HG02885 (cell line): ENCODE results near the gene HARS1.
"Not testable (repeated sequence)": the region's sequence is repeated elsewhere in the genome, so short reads cannot be mapped to it uniquely, and the experiment has no call there.

Source experiments
- ATAC-seq: cut with Tn5 transposase; IDR thresholded peaks from one replicate; pipeline ENCODE4 v1.9.1; 2021; ENCODE audit warnings: mild to moderate bottlenecking; ENCODE audit not compliant: unreplicated experiment, poor library complexity

HARS1 gene

DNA sequence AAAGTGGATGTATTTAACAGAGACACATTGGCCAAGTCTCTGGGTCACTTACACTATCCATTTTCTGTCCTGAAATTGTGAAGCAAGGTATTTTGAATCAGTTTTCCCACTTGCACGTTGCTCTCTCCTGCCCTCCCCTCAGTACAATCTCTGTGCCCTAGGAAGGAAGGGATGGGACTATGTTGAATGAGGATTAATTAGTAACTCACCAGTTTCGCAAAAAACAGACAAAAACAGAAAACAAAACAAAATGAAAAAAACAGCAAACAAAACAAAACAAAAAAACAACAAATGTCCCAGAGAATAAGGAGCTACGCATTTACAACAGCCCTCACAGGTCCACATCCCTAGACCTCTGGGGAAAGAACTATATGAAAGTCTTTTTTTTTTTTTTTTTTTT, 57.1 kb downstream of the HARS1 start:
- ATAC-seq, result no peak

DNA sequence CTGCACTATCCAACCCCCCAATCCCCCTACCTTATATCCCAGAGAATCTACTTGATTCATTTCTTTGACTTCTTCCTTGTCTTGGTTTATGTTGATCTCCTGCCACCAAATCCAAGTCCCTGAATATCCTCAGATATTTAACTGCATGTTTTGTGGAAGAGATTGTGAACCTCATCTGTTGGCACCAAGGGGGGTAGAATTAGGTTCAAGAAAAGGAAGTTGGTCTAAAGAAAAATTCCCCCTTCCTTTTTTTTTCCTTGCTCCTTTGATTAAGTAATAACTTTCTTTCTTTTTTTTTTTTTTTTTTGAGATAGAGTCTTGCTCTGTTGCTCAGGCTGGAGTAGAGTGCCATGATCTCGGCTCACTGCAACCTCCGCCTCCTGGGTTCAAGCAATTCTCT, 57.7 kb downstream of the HARS1 start:
- no peak for ATAC-seq

DNA sequence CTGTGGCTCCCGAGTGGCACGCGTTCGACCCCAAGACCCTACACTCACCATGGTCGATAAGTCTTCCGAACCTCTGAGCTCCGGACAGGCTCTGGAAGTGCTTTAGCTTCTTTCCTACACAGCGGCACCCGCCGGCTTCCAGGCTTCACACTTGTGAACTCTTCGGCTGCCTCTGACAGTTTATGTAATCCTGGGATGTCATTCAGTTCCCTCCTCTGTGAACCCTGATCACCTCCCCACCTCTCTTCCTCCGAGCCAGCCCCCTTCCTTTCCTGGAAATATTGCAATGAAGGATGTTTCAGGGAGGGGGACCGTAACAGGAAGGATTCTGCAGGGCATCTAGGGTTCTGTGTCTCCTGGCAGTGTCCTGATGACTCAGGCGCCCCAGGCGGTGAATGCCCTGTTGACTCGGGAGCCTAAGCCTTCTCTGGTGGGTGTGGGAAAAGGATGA, 58.1 kb downstream of the HARS1 start, which contains the start of gene CD14:
CD14 (minus strand) TSS at position 155 of the 451 bp plus-strand sequence; CDS start at position 51, 104 bp downstream.
- ATAC-seq, result peak; percentile 10

DNA sequence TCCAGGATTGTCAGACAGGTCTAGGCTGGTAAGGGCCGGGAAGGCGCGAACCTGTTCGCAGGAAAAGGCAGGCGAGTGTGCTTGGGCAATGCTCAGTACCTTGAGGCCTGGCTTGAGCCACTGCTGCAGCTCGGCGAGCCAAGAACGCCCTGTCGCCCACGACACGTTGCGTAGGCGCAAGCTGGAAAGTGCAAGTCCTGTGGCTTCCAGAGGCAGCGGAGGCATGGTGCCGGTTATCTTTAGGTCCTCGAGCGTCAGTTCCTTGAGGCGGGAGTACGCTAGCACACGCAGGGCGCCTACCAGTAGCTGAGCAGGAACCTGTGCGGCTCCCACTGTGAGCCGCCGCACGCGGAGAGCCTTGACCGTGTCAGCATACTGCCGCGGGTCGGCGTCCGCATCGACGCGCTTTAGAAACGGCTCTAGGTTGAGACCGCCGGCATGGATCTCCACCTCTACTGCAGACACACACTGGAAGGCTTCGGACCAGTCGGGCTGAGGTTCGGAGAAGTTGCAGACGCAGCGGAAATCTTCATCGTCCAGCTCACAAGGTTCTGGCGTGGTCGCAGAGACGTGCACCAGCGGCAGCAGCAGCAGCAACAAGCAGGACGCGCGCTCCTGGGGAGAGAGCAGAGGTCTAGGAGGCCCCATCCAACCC, 58.7 kb downstream of the HARS1 start:
- peak; percentile 64 for ATAC-seq

- ATAC-seq, result peak; percentile 50
Observed at GRCh38 chr5:140631831-140632365, 59.3 kb downstream of the HARS1 start.

- no peak for ATAC-seq
Observed at GRCh38 chr5:140631036-140631417, 60.1 kb downstream of the HARS1 start.

DNA sequence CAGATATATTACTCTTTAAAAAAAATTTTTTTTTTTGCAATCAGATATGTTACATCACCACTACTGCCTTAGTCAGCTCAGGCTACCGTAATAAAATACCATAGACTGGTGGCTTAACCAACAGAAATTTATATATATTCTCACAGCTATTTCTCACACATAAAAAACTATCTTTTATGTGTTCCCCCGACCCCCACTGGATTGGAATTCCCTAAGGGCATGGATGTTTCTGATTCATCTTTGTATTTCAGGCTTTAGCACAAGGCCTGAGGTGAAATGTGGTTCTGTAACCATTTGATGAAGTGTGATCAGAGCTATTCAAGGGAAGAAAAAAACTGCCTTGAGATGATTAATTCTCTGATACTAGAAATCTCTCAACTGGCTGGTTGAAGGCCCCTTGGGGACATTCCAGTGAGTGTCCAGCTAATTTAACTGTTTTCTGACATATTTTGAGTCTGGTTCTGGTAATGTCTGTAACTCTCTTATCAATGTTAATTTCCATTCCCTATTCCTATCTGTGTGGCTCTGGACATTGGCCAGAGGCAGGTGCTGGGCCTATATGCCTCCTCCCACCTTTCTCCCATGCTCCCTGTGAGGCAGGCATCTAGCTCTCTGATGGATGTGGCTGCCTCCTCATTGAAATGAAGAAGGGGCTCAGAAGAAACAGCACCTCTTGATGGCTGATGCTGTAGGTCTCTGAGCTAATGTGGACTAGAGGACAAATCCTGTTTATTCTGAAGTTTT, 60.7 kb downstream of the HARS1 start:
- ATAC-seq, result no peak

DNA sequence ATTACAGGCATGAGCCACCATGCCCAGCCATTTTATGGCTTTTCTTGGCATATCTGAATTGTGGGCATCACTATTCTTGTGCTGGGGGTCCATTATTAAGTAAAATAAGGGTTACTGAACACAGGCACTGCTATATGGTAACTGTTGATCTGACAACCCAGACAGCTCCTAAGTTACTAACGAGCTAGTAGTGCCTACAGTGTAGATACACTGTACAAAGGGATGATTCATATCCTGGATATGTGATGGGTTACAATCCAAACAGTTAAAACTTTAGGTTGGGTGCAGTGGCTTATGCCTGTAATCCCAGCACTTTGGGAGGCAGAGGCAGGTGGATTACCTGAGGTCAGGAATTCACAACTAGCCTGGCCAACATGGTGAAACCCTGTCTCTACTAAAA, 62.5 kb downstream of the HARS1 start:
- no peak for ATAC-seq

DNA sequence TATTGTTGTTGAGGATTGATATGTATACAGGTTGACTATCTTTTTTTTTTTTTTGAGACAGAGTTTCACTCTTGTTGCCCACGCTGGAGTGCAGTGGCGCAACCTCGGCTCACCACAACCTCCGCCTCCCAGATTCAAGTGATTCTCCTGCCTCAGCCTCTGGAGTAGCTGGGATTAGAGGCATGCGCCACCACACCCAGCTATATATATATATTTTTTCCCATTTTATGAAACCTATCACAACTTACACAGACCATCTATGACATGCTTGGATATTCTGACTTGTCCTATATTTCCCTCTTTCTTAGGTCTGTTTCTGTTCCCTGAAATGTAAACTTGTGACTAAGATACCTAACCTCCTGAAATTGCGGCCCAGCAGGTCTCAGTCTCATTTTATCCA, 63.2 kb downstream of the HARS1 start:
- ATAC-seq, result no peak

DNA sequence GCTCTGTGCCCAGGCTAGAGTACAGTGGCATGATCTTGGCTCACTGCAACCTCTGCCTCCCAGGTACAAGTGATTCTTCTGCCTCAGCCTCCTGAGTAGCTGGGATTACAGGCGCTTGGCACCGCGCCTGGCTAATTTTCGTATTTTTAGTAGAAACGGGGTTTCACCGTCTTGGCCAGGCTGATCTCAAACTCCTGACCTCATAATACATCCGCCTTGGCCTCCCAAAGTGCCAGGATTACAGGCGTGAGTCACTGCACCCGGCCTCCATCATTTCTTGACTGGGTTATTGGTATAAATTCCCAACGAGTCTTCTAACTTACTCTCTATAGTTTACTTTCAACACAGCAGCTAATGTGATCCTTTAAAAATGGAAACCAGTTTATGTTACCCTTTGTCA, 66.3 kb downstream of the HARS1 start:
- not testable (repeated sequence) for ATAC-seq
